ENCODE data around the gene SMIM33. TPM values are rescaled to one million over a fixed set of nuclear protein-coding genes. Genes with fewer than 3 reads are reported as not detected.

The SMIM33 gene
- total RNA-seq, 2 experiments from 2014 or later, result 0.08 TPM; not detected in 1

DNA sequence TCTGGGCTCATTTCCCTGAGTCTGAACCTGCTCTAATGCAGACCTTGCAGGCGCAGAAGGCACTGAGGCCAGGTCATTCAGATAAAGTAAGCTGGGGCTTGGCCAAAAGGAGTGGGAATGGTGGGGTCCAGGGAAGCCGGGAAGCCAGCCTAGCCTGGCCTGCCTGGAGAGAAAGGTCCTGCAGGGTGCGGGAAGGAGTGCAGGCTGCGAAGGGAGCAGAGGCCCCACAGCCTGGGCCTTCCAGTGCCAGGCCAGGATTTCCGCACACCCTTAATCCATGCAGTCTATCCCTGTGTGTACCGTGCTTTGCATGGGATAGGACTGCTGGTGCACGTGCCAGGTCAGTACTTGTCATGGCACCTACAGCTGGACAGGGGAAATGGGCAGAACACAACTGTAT is 15.4 kb downstream of the SMIM33 start:
- no peak overlapping the region for H3K4me3 Mint-ChIP-seq
- TF ChIP-seq, protein P1, sequence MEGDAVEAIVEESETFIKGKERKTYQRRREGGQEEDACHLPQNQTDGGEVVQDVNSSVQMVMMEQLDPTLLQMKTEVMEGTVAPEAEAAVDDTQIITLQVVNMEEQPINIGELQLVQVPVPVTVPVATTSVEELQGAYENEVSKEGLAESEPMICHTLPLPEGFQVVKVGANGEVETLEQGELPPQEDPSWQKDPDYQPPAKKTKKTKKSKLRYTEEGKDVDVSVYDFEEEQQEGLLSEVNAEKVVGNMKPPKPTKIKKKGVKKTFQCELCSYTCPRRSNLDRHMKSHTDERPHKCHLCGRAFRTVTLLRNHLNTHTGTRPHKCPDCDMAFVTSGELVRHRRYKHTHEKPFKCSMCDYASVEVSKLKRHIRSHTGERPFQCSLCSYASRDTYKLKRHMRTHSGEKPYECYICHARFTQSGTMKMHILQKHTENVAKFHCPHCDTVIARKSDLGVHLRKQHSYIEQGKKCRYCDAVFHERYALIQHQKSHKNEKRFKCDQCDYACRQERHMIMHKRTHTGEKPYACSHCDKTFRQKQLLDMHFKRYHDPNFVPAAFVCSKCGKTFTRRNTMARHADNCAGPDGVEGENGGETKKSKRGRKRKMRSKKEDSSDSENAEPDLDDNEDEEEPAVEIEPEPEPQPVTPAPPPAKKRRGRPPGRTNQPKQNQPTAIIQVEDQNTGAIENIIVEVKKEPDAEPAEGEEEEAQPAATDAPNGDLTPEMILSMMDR (IDR thresholded peaks at IDR 0.05), result no peak
- Histone ChIP-seq H3K27me3 (ENCODE audit: control insufficient read depth in 1 of 2, insufficient read depth in 2 of 2, low read length in 2 of 2) (no peaks in the 10 kb centered on the region), H3K9me3 (ENCODE audit: control insufficient read depth in 1 of 2, insufficient read depth in 1 of 2, low read length in 2 of 2) (no peaks in the 10 kb centered on the region), H3K27ac (ENCODE audit: low read depth in 1 of 2, low read length in 2 of 2) (no peak overlapping the region), H3K36me3 (ENCODE audit: insufficient read depth, low read length) (no peaks in the 10 kb centered on the region), H3K4me1 (ENCODE audit: insufficient read depth, low read length) (peaks cover 29% of the 10 kb centered on the region), H3K4me3 (ENCODE audit: low read length) (no peak overlapping the region)
- H3K9me3 Mint-ChIP-seq, result no peaks in the 10 kb centered on the region
- DNase-seq (no peak), ATAC-seq (ENCODE audit: poor library complexity) (no peak)
- peaks cover 15% of the 10 kb centered on the region for H3K36me3 Mint-ChIP-seq (ENCODE audit: low read depth)
- ChIA-PET CTCF (interaction anchor here (1.2 kb wide), 1 partner anchor 27 kb away, joined by 4 read pairs; no protein-coding TSS in a partner anchor), POLR2A (no interaction called here)
- H3K27ac Mint-ChIP-seq, result no peak overlapping the region
- H3K27me3 Mint-ChIP-seq, result no peaks in the 10 kb centered on the region
- intact Hi-C loops (cut with DNase I, micrococcal nuclease), result no loop called here
- peaks cover 16% of the 10 kb centered on the region for H3K4me1 Mint-ChIP-seq (ENCODE audit: low read depth)

DNA sequence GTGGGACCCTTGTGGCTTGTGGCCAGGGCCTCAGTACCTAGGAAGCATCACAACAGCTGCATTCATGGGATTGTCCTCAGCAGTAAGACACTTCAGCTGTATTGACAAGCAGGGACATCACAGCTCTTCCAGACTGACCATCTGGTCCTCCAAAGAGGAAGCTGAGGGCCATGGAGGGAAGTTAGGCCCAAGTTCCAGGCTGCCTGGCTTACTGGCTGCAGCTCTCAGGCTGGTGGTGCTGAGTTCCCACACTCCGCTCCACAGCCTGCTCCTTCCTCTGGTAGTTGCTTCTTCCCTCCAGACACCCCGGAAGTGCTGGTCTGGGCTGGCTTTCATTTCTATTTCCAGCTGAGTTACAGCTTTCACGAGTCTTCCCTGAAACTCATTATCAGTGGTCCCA is 17.5 kb downstream of the SMIM33 start:
- DNase-seq, result peak in 2 of 14 experiments; percentile 29 to 42
- no peaks in the 10 kb centered on the region for H3K36me3 Mint-ChIP-seq (ENCODE audit: low read depth)
- no peak for ATAC-seq (ENCODE audit: poor library complexity)
- intact Hi-C loops (cut with DNase I, micrococcal nuclease), result no loop called here
- TF ChIP-seq, protein P1 (IDR thresholded peaks at IDR 0.05), result no peak
- no peak overlapping the region for H3K27ac ChIP-seq (ENCODE audit: low read depth in 1 of 2, low read length in 2 of 2)
- no peaks in the 10 kb centered on the region for H3K36me3 ChIP-seq (ENCODE audit: insufficient read depth, low read length)
- H3K27me3 Mint-ChIP-seq, result no peaks in the 10 kb centered on the region
- peaks cover 22% of the 10 kb centered on the region for H3K4me1 ChIP-seq (ENCODE audit: insufficient read depth, low read length)
- ChIA-PET CTCF (no interaction called here), POLR2A (interaction anchor here (1.1 to 1.5 kb wide), 2 partner anchors 15 to 49 kb away, joined by 3 read pairs; partner anchors contain the start of gene DNAJC18)
- H3K4me3 ChIP-seq (ENCODE audit: low read length), result no peak overlapping the region
- no peaks in the 10 kb centered on the region for H3K9me3 Mint-ChIP-seq
- H3K9me3 ChIP-seq (ENCODE audit: control insufficient read depth in 1 of 2, insufficient read depth in 1 of 2, low read length in 2 of 2), result no peaks in the 10 kb centered on the region
- no peak overlapping the region for H3K4me3 Mint-ChIP-seq
- peaks cover 18% of the 10 kb centered on the region for H3K4me1 Mint-ChIP-seq (ENCODE audit: low read depth)
- no peaks in the 10 kb centered on the region for H3K27me3 ChIP-seq (ENCODE audit: control insufficient read depth in 1 of 2, insufficient read depth in 2 of 2, low read length in 2 of 2)
- peak overlapping the region; percentile 49 for H3K27ac Mint-ChIP-seq

DNA sequence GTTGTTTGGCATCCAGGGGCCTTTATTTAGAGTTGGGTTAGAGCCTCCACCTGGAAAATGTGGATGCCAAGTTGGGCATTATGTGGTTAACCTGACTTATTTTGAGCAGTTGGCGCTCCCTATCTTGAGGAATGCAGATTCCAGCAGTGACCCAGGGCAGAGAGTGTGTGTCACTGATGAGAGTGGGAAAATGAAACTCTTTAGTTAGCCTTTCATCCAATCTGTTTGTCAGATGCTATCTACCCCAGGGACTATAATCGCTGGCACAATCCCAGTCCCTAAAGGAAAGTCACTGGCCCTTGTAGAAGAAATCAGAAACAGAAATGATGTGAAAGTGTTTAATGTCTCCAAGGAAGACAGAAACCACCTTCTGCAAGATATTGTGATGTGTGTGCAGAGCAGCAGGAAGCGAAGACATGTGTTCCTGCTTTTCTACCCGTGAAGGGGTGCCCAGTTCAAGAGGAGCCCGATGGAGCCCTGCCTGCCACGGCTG is 21.9 kb downstream of the SMIM33 start:
- no peaks in the 10 kb centered on the region for H3K9me3 Mint-ChIP-seq
- H3K27ac ChIP-seq (ENCODE audit: low read depth in 1 of 2, low read length in 2 of 2), result no peak overlapping the region
- H3K4me1 Mint-ChIP-seq (ENCODE audit: low read depth), result peaks cover 31% of the 10 kb centered on the region
- intact Hi-C loops (cut with DNase I, micrococcal nuclease), result no loop called here
- H3K36me3 ChIP-seq (ENCODE audit: insufficient read depth, low read length), result no peaks in the 10 kb centered on the region
- ChIA-PET CTCF (no interaction called here), POLR2A (interaction anchor here (1.3 to 1.9 kb wide), 3 partner anchors 11 to 68 kb away, joined by 3 to 7 read pairs (median 5); no protein-coding TSS in a partner anchor)
- no peaks in the 10 kb centered on the region for H3K9me3 ChIP-seq (ENCODE audit: control insufficient read depth in 1 of 2, insufficient read depth in 1 of 2, low read length in 2 of 2)
- H3K27ac Mint-ChIP-seq, result peak overlapping the region; percentile 67
- peaks cover 24% of the 10 kb centered on the region for H3K4me1 ChIP-seq (ENCODE audit: insufficient read depth, low read length)
- H3K36me3 Mint-ChIP-seq (ENCODE audit: low read depth), result no peaks in the 10 kb centered on the region
- H3K27me3 Mint-ChIP-seq, result no peaks in the 10 kb centered on the region
- H3K4me3 ChIP-seq (ENCODE audit: low read length), result no peak overlapping the region
- no peaks in the 10 kb centered on the region for H3K27me3 ChIP-seq (ENCODE audit: control insufficient read depth in 1 of 2, insufficient read depth in 2 of 2, low read length in 2 of 2)
- DNase-seq, result peak in 1 of 14 experiments; percentile 30
- ATAC-seq (ENCODE audit: poor library complexity), result peak; percentile 71
- TF ChIP-seq, protein P1 (IDR thresholded peaks at IDR 0.05), result no peak
- H3K4me3 Mint-ChIP-seq, result peak overlapping the region; percentile 18
